Heart right ventricle (tissue), 16 donors: ENCODE measurements around the gene MAB21L4. TPM values are rescaled to one million over a fixed set of nuclear protein-coding genes. Genes with fewer than 3 reads are reported as not detected.

Experiments used
- ATAC-seq, 8 donors: fragments of 200-7000 bp; cut with Tn5 transposase; one replicate each; pipeline ENCODE4 v1.9.1; 2020; ENCODE audit warnings: mild to moderate bottlenecking in 8 of 8, moderate library complexity in 8 of 8, moderate number of reproducible peaks in 1 of 8
- DNase-seq, 2 donors: peaks; one replicate each; pipeline ENCODE4 v3.0.0-alpha.2; 2020
- H3K27ac ChIP-seq, 10 donors: fragments of 200-600 bp; sonication (generic) in 2 of 10; one replicate each; pipeline versions ENCODE4 v1.5.0 to v1.8.0; 2020 to 2022; ENCODE audit warnings: mild to moderate bottlenecking in 3 of 10
- H3K27me3 ChIP-seq, 7 donors: fragments of 200-600 bp; one replicate each; pipeline ENCODE4 v1.8.0; 2021 to 2022; ENCODE audit warnings: mild to moderate bottlenecking in 2 of 7
- H3K36me3 ChIP-seq, 9 donors: fragments of 200-600 bp; sonication (generic) in 1 of 9; one replicate each; pipeline versions ENCODE4 v1.5.0 to v1.8.0; 2020 to 2022; ENCODE audit warnings: mild to moderate bottlenecking in 2 of 9
- H3K4me1 ChIP-seq, 9 donors: fragments of 200-600 bp; sonication (generic) in 1 of 9; one replicate each; pipeline versions ENCODE4 v1.5.0 to v1.8.0; 2020 to 2022; ENCODE audit warnings: mild to moderate bottlenecking in 4 of 9
- H3K4me3 ChIP-seq, 10 donors: fragments of 200-600 bp; sonication (generic) in 2 of 10; one replicate each; pipeline versions ENCODE4 v1.5.0 to v1.8.0; 2020 to 2022; ENCODE audit warnings: mild to moderate bottlenecking in 7 of 10, moderate library complexity in 2 of 10
- H3K9me3 ChIP-seq, 11 donors: fragments of 200-600 bp in 10 of 11; sonication (generic) in 2 of 11; one replicate each; pipeline versions ENCODE4 v1.5.0 to v1.8.0; 2013 to 2022; ENCODE audit warnings: mild to moderate bottlenecking in 2 of 11, control low read depth in 1 of 11, moderate library complexity in 1 of 11
- CTCF ChIP-seq, 9 donors: fragments of 200-600 bp; sonication (generic) in 2 of 9; IDR thresholded peaks; one replicate each; pipeline versions ENCODE4 v1.5.0 to v1.8.0; 2021 to 2022; ENCODE audit warnings: antibody characterized with exemption in 9 of 9, mild to moderate bottlenecking in 5 of 9, moderate library complexity in 1 of 9
- WGBS, 2 donors: extraction: QIAGEN DNeasy Blood & Tissue Kit; methylation state at CpG; one replicate each; pipeline ENCODE4 v1.1.7; 2013; ENCODE audit warnings: inconsistent platforms in 1 of 2; 5-methylcytosine and 5-hydroxymethylcytosine counted together
- intact Hi-C, 10 donors: fragments of 100-400 bp; cut with DNase I; formaldehyde crosslinking; loops; one replicate each; pipeline versions ENCODE4 v1.11.1 to v1.14.2; 2022
- polyA plus RNA-seq, 2 donors: library from polyadenylated mRNA; stranded (reverse); fragments of 200-250 nt; gene quantifications; one replicate each; pipeline ENCODE4 v1.2.3, GENCODE V29; 2013
- total RNA-seq, 10 donors: library from RNA; stranded (reverse); fragmentation: NEBNext Ultra II Directional in 3 of 10; extraction: Animal tissue kit (Norgen Biotek cat#: 25700) in 3 of 10; gene quantifications; one replicate each; pipeline versions ENCODE4 v1.2.1 to v1.2.4, GENCODE V29; 2021 to 2023
- donor health status: Arrhythmogenic right ventricular cardiomyopathy.
- donor health status: ischemic (EF 13 %, LVEDD 7.1; RV severe dilation, severe dysfunction).
- donor health status: healthy with polysubstance abuse.
- donor health status: DM: no; HTN: yes; CAD: no.
- donor health status: DM: no; HTN: no; CAD: no.
- donor health status: ischemic (EF 25% LVEDD 6.9; RV normal size, moderate dysfunction).
- donor health status: ischemic (EF 25% LVEDD 5.7; RV mildly dilated, moderate dysfunction).
- donor health status: healthy.
- donor health status: DM: yes; HTN: yes; CAD: no.
- donor health status: Ischemic cardiomyopathy.
- donor health status: ischemic (EF 35%, LVEDD 5.7; RV mildly dilated, moderate dysfunction).
- donor health status: nonischemic (EF 11% LVEDD 7.7; RV severe dilation, severe dysfunction).
- donor health status: DM: yes; HTN: yes; CAD: no.
- donor health status: PGD.
- donor health status: ischemic (EF 29% LVEDD 5.4; RV normal size, mild dysfunction).
- donor health status: nonischemic (EF 23%, LVEDD 6.1; RV moderate dilation, normal function).

The MAB21L4 gene
- total and polyA plus RNA-seq, 12 donors: 0.06 to 0.32 (median 0.29) TPM; not detected in 9

GRCh38 chr2:240836781-240837467 is 59.0 kb downstream of the MAB21L4 start:
- no peaks in the 10 kb centered on the region for H3K36me3 ChIP-seq
- DNase-seq: peak in 1 of 2 donors; percentile 68
- no peaks in the 10 kb centered on the region for H3K9me3 ChIP-seq
- no peak for TF ChIP-seq CTCF (IDR thresholded peaks at IDR 0.05)
- 64 to 71% methylated on average over 17 of the region's 17 CpGs for WGBS, 2 donors
- no peak overlapping the region for H3K27ac ChIP-seq
- intact Hi-C loops: loop anchor here in 6 of 10 donors (5.0 to 10.0 kb wide), 3 partner anchors 252 to 325 kb away; partner anchors contain the start of gene CAPN10 (in 1 of the 6)
- peak; percentile 6 to 70 (median 44) for ATAC-seq
- H3K27me3 ChIP-seq: peaks cover 0 to 38% (median 16%) of the 10 kb centered on the region in 7 donors
- no peak overlapping the region for H3K4me3 ChIP-seq
- peaks cover under 1 to 14% (median 10%) of the 10 kb centered on the region in 9 donors for H3K4me1 ChIP-seq

Other genes with a start within 250 kb of the MAB21L4 start
- gene AQP12B, start 213.3 kb downstream of the MAB21L4 start, total RNA-seq: not detected
- under 1 TPM in 1 of 2 donors, not detected in 1; 0.03 TPM for gene AQP12B, start 213.3 kb downstream of the MAB21L4 start, polyA plus RNA-seq
- gene AQP12A, start 204.3 kb downstream of the MAB21L4 start, total RNA-seq: not detected
- gene AQP12A, start 204.3 kb downstream of the MAB21L4 start, polyA plus RNA-seq: not detected
- 10 to 100 TPM in 2 of 10 donors, 1 to 10 TPM in 6, under 1 TPM in 2; 0.51 to 21.4 (median 1.6) TPM for gene KIF1A, start 75.9 kb downstream of the MAB21L4 start, total RNA-seq
- under 1 TPM; 0.37 to 0.42 TPM for gene KIF1A, start 75.9 kb downstream of the MAB21L4 start, polyA plus RNA-seq
- not detected for gene AGXT, start 27.3 kb downstream of the MAB21L4 start, total RNA-seq
- gene AGXT, start 27.3 kb downstream of the MAB21L4 start, polyA plus RNA-seq: under 1 TPM in 1 of 2 donors, not detected in 1; 0.09 TPM
- not detected for gene CROCC2, start 10.2 kb upstream of the MAB21L4 start, total RNA-seq
- under 1 TPM in 1 of 2 donors, not detected in 1; 0.06 TPM for gene CROCC2, start 10.2 kb upstream of the MAB21L4 start, polyA plus RNA-seq
- gene SNED1, start 102.5 kb upstream of the MAB21L4 start, total RNA-seq: 10 to 100 TPM in 1 of 10 donors, 1 to 10 TPM in 9; 3.9 to 12.7 (median 6.3) TPM
- 1 to 10 TPM; 4.2 to 6.9 TPM for gene SNED1, start 102.5 kb upstream of the MAB21L4 start, polyA plus RNA-seq
- 10 to 100 TPM; 18.9 to 27.1 (median 23.2) TPM for gene MTERF4, start 206.1 kb upstream of the MAB21L4 start, total RNA-seq
- gene MTERF4, start 206.1 kb upstream of the MAB21L4 start, polyA plus RNA-seq: 10 to 100 TPM; 18.5 to 22.9 TPM